Nephron progenitor cell (in vitro differentiated cells): Measurements from ENCODE around the gene TRPC4AP.
A peak's percentile ranks its signal among the peaks of the same experiment; 100 is the strongest.

Source experiments
- DNase-seq: peaks from one replicate; pipeline ENCODE4 v3.0.0; 2021
- H3K27ac Mint-ChIP-seq: 2 replicates; pipeline ENCODE4 v1.8.0; 2021; ENCODE audit warnings: mild to moderate bottlenecking, moderate library complexity, mixed read lengths
- H3K27me3 Mint-ChIP-seq: 2 replicates; pipeline ENCODE4 v1.8.0; 2021; ENCODE audit warnings: mild to moderate bottlenecking, low read depth, mixed read lengths; ENCODE audit not compliant: poor library complexity
- H3K36me3 Mint-ChIP-seq: 2 replicates; pipeline ENCODE4 v1.8.0; 2021; ENCODE audit warnings: low read depth, mixed read lengths
- H3K4me1 Mint-ChIP-seq: 2 replicates; pipeline ENCODE4 v1.8.0; 2021; ENCODE audit warnings: mixed read lengths
- H3K4me3 Mint-ChIP-seq: 2 replicates; pipeline ENCODE4 v1.8.0; 2021; ENCODE audit warnings: mild to moderate bottlenecking, moderate library complexity, mixed read lengths
- H3K9me3 Mint-ChIP-seq: 2 replicates; pipeline ENCODE4 v1.8.0; 2021; ENCODE audit warnings: mild to moderate bottlenecking, moderate library complexity, mixed read lengths
- CTCF ChIP-seq: fragments of 200-600 bp; sonication (generic); IDR thresholded peaks from 2 replicates; pipeline ENCODE4 v1.5.0; 2021; ENCODE audit warnings: antibody characterized with exemption

The TRPC4AP gene

GRCh38 chr20:34971561-34972235 is 120.9 kb downstream of the TRPC4AP start:
- Mint-ChIP-seq H3K4me3 (no peak overlapping the region), H3K4me1 (peaks cover 35% of the 10 kb centered on the region), H3K36me3 (no peaks in the 10 kb centered on the region), H3K9me3 (no peaks in the 10 kb centered on the region), H3K27ac (peak overlapping the region; percentile 89), H3K27me3 (peaks cover 9% of the 10 kb centered on the region)
- no peak for TF ChIP-seq CTCF
- no peak for DNase-seq

- peaks cover 35% of the 10 kb centered on the region for H3K4me1 Mint-ChIP-seq
- H3K9me3 Mint-ChIP-seq, result no peaks in the 10 kb centered on the region
- H3K27me3 Mint-ChIP-seq, result peaks cover 9% of the 10 kb centered on the region
- peak overlapping the region; percentile 89 for H3K27ac Mint-ChIP-seq
- H3K36me3 Mint-ChIP-seq, result no peaks in the 10 kb centered on the region
- DNase-seq, result no peak
- no peak overlapping the region for H3K4me3 Mint-ChIP-seq
- TF ChIP-seq CTCF, result no peak
Measured at GRCh38 chr20:34970846-34971560, 121.6 kb downstream of the TRPC4AP start.

GRCh38 chr20:34970193-34970840 is 122.3 kb downstream of the TRPC4AP start:
- H3K36me3 Mint-ChIP-seq, result no peaks in the 10 kb centered on the region
- TF ChIP-seq CTCF, result no peak
- no peak overlapping the region for H3K4me3 Mint-ChIP-seq
- H3K4me1 Mint-ChIP-seq, result peaks cover 35% of the 10 kb centered on the region
- H3K9me3 Mint-ChIP-seq, result no peaks in the 10 kb centered on the region
- H3K27me3 Mint-ChIP-seq, result peaks cover 13% of the 10 kb centered on the region
- DNase-seq, result no peak
- H3K27ac Mint-ChIP-seq, result no peak overlapping the region

GRCh38 chr20:34968042-34968775 is 124.4 kb downstream of the TRPC4AP start:
- peaks cover 15% of the 10 kb centered on the region for H3K27me3 Mint-ChIP-seq
- no peak for TF ChIP-seq CTCF
- H3K4me1 Mint-ChIP-seq, result peaks cover 30% of the 10 kb centered on the region
- DNase-seq, result no peak
- no peaks in the 10 kb centered on the region for H3K36me3 Mint-ChIP-seq
- H3K9me3 Mint-ChIP-seq, result no peaks in the 10 kb centered on the region
- no peak overlapping the region for H3K4me3 Mint-ChIP-seq
- H3K27ac Mint-ChIP-seq, result no peak overlapping the region

- no peak for TF ChIP-seq CTCF
- no peaks in the 10 kb centered on the region for H3K36me3 Mint-ChIP-seq
- H3K27me3 Mint-ChIP-seq, result peaks cover 18% of the 10 kb centered on the region
- DNase-seq, result no peak
- no peaks in the 10 kb centered on the region for H3K9me3 Mint-ChIP-seq
- peaks cover 25% of the 10 kb centered on the region for H3K4me1 Mint-ChIP-seq
- no peak overlapping the region for H3K27ac Mint-ChIP-seq
- H3K4me3 Mint-ChIP-seq, result no peak overlapping the region
Measured at GRCh38 chr20:34967421-34967820, 125.2 kb downstream of the TRPC4AP start.
